OCI-LY7 (cell line): ENCODE measurements around the gene ATP8B1. TPM values are rescaled to one million over a fixed set of nuclear protein-coding genes. Genes with fewer than 3 reads are reported as not detected.
"Not testable (repeated sequence)": the region's sequence is repeated elsewhere in the genome, so short reads cannot be mapped to it uniquely, and the experiment has no call there.

ENCODE experiments used
- BruUV-seq: library from RNA; stranded (reverse); fragments of 400-500 nt; replicated peaks from 2 replicates; lab custom pipeline; 2021; lab: Mats Ljungman, UMichigan
- CTCF ChIA-PET: fragments of 300-600 bp; sonication (Branson Sonifier 250); formaldehyde crosslinking; loops from one replicate; lab custom pipeline; 2022; ENCODE audit warnings: antibody characterized with exemption; ENCODE audit not compliant: unreplicated experiment; lab: Charles Lee
- POLR2A ChIA-PET: fragments of 300-600 bp; sonication (Branson Sonifier 250); formaldehyde crosslinking; loops from one replicate; lab custom pipeline; 2022; ENCODE audit warnings: antibody characterized with exemption; lab: Charles Lee
- DNase-seq: peaks from one replicate; pipeline ENCODE4 v3.0.0-alpha.2; 2015; ENCODE audit warnings: low spot score
- H2AFZ ChIP-seq: fragments of 200-600 bp; sonication (generic), shearing (Covaris generic); 2 replicates; pipeline ENCODE4 v1.6.1; 2014; ENCODE audit warnings: mild to moderate bottlenecking, antibody characterized with exemption, low read length, moderate library complexity
- H3K27ac ChIP-seq: fragments of 200-600 bp; sonication (generic); 2 replicates; pipeline ENCODE4 v1.5.1; 2014; ENCODE audit warnings: mixed run types, low read depth, mild to moderate bottlenecking, moderate library complexity, low read length, inconsistent platforms; ENCODE audit not compliant: poor library complexity, severe bottlenecking
- H3K36me3 ChIP-seq: fragments of 200-600 bp; sonication (generic); 2 replicates; pipeline ENCODE4 v1.6.1; 2014; ENCODE audit warnings: mild to moderate bottlenecking, antibody characterized with exemption, low read length, moderate library complexity, mixed read lengths; ENCODE audit not compliant: insufficient read depth
- H3K4me1 ChIP-seq: fragments of 200-600 bp; sonication (generic); 2 replicates; pipeline ENCODE4 v1.5.1; 2014; ENCODE audit warnings: mild to moderate bottlenecking, low read length; ENCODE audit not compliant: insufficient read depth, poor library complexity, severe bottlenecking
- H3K4me2 ChIP-seq: fragments of 200-600 bp; sonication (generic); 2 replicates; pipeline ENCODE4 v1.6.1; 2014; ENCODE audit warnings: mild to moderate bottlenecking, low read length
- H3K4me3 ChIP-seq: fragments of 200-600 bp; sonication (generic); 2 replicates; pipeline ENCODE4 v1.5.1; 2014; ENCODE audit warnings: mild to moderate bottlenecking, low read depth, low read length; ENCODE audit not compliant: poor library complexity, severe bottlenecking
- H3K79me2 ChIP-seq: fragments of 200-600 bp; sonication (generic); 2 replicates; pipeline ENCODE4 v1.6.1; 2016; ENCODE audit warnings: low read depth, mild to moderate bottlenecking, low read length, moderate library complexity, mixed read lengths; ENCODE audit not compliant: insufficient read depth
- H3K9me2 ChIP-seq: fragments of 200-600 bp; sonication (generic); 2 replicates; pipeline ENCODE4 v1.6.1; 2016; ENCODE audit warnings: mild to moderate bottlenecking, low read length, mixed read lengths; ENCODE audit not compliant: insufficient read depth
- H3K9me3 ChIP-seq: fragments of 200-600 bp; sonication (generic); 2 replicates; pipeline ENCODE4 v1.6.1; 2014; ENCODE audit warnings: mild to moderate bottlenecking, mixed run types, low read length, mixed read lengths
- H4K20me1 ChIP-seq: fragments of 200-600 bp; sonication (generic); 2 replicates; pipeline ENCODE4 v1.6.1; 2014; ENCODE audit warnings: mild to moderate bottlenecking, antibody characterized with exemption, low read length, moderate library complexity, mixed read lengths; ENCODE audit not compliant: insufficient read depth
- CTCF ChIP-seq: fragments of 200-600 bp; sonication (generic); conservative IDR thresholded peaks from 2 replicates; pipeline ENCODE4 v1.5.1; 2014; ENCODE audit warnings: mild to moderate bottlenecking, antibody characterized with exemption, low read length, moderate library complexity, mixed read lengths
- EZH2phosphoT487 ChIP-seq: fragments of 200-600 bp; sonication (generic); IDR thresholded peaks from 2 replicates; pipeline ENCODE4 v1.6.1; 2018; ENCODE audit warnings: low read depth, borderline replicate concordance, mild to moderate bottlenecking, mixed run types, antibody characterized with exemption, low read length, moderate library complexity, mixed read lengths
- intact Hi-C: fragments of 100-400 bp; cut with micrococcal nuclease; formaldehyde crosslinking; loops from one replicate; pipeline ENCODE4 v1.10.0; 2022; ENCODE audit not compliant: unreplicated experiment
- total RNA-seq, 2 experiments: library from RNA; depleted of rRNA in 1 of 2; stranded (reverse); fragments of >200 nt in 1 of 2; shearing (Covaris generic) in 1 of 2; gene quantifications; 2 replicates each; pipeline ENCODE4 v1.2.3, GENCODE V29; 2014 to 2022

ATP8B1 gene
- total RNA-seq, 2 experiments from 2014 or later: not detected

- Histone ChIP-seq H3K4me2 (no peak overlapping the region), H3K27ac (no peak overlapping the region), H3K79me2 (no peaks in the 10 kb centered on the region), H3K4me3 (no peak overlapping the region), H3K9me2 (no peaks in the 10 kb centered on the region), H3K9me3 (no peaks in the 10 kb centered on the region), H4K20me1 (no peaks in the 10 kb centered on the region), H3K4me1 (no peaks in the 10 kb centered on the region), H2AFZ (no peak overlapping the region), H3K36me3 (no peaks in the 10 kb centered on the region)
- BruUV-seq: no TSS peak
- CTCF ChIA-PET: no interaction called here
- TF ChIP-seq CTCF (no peak), EZH2phosphoT487 (no peak)
- POLR2A ChIA-PET: no interaction called here
- intact Hi-C loops: no loop called here
- no peak for DNase-seq
Observed at GRCh38 chr18:57737400-57738060, 65.6 kb downstream of the ATP8B1 start.

- BruUV-seq, H3K4me3 ChIP-seq: not testable (repeated sequence)
Observed at GRCh38 chr18:57735042-57735441, 68.1 kb downstream of the ATP8B1 start.

GRCh38 chr18:57733861-57734260, 69.3 kb downstream of the ATP8B1 start:
- intact Hi-C loops: no loop called here
- DNase-seq: no peak
- TF ChIP-seq EZH2phosphoT487: no peak
- TF ChIP-seq CTCF: no peak
- H3K4me1 ChIP-seq: no peaks in the 10 kb centered on the region
- H3K36me3 ChIP-seq: no peaks in the 10 kb centered on the region
- POLR2A ChIA-PET: no interaction called here
- no TSS peak for BruUV-seq
- H2AFZ ChIP-seq: no peak overlapping the region
- no peak overlapping the region for H3K4me3 ChIP-seq
- H4K20me1 ChIP-seq: no peaks in the 10 kb centered on the region
- H3K9me2 ChIP-seq: no peaks in the 10 kb centered on the region
- H3K79me2 ChIP-seq: no peaks in the 10 kb centered on the region
- H3K27ac ChIP-seq: no peak overlapping the region
- CTCF ChIA-PET: no interaction called here
- no peak overlapping the region for H3K4me2 ChIP-seq
- H3K9me3 ChIP-seq: no peaks in the 10 kb centered on the region

More at GRCh38 chr18:57735042-57735441, 68.1 kb downstream of the ATP8B1 start:
- H3K79me2 ChIP-seq, H2AFZ ChIP-seq, DNase-seq, H3K4me2 ChIP-seq, H3K4me1 ChIP-seq, H4K20me1 ChIP-seq, intact Hi-C loops, POLR2A ChIA-PET, H3K9me2 ChIP-seq, H3K36me3 ChIP-seq, H3K9me3 ChIP-seq, H3K27ac ChIP-seq, CTCF ChIA-PET: not testable (repeated sequence)
